IPS-18c (cell line): ENCODE measurements around the gene SRA1.

Experiments used
- H3K4me3 ChIP-seq: 2 replicates; pipeline ENCODE4 v1.7.0; 2013; ENCODE audit warnings: low read depth, mild to moderate bottlenecking, low read length, moderate library complexity; ENCODE audit not compliant: insufficient read depth
- H3K9me3 ChIP-seq: one replicate; pipeline ENCODE4 v1.6.1; 2013; ENCODE audit warnings: mild to moderate bottlenecking, low read length, moderate library complexity; ENCODE audit not compliant: control insufficient read depth, insufficient read depth

The SRA1 gene

GRCh38 chr5:140542972-140543371 is 14.3 kb downstream of the SRA1 start:
- Histone ChIP-seq H3K9me3 (no peaks in the 10 kb centered on the region), H3K4me3 (no peak overlapping the region)

- Histone ChIP-seq H3K4me3 (no peak overlapping the region), H3K9me3 (no peaks in the 10 kb centered on the region)
Observed at GRCh38 chr5:140540227-140540626, 17.0 kb downstream of the SRA1 start.

GRCh38 chr5:140524003-140524402 is 33.3 kb downstream of the SRA1 start:
- H3K4me3 ChIP-seq, result no peak overlapping the region
- no peaks in the 10 kb centered on the region for H3K9me3 ChIP-seq

- Histone ChIP-seq H3K4me3 (no peak overlapping the region), H3K9me3 (no peaks in the 10 kb centered on the region)
Observed at GRCh38 chr5:140513124-140513523, 44.1 kb downstream of the SRA1 start.

- Histone ChIP-seq H3K4me3 (no peak overlapping the region), H3K9me3 (no peaks in the 10 kb centered on the region)
Observed at GRCh38 chr5:140509898-140510297, 47.4 kb downstream of the SRA1 start.

- Histone ChIP-seq H3K4me3 (no peak overlapping the region), H3K9me3 (no peaks in the 10 kb centered on the region)
Observed at GRCh38 chr5:140502834-140503233, 54.4 kb downstream of the SRA1 start.
